Measurements from ENCODE around the gene IZUMO1.

DNA sequence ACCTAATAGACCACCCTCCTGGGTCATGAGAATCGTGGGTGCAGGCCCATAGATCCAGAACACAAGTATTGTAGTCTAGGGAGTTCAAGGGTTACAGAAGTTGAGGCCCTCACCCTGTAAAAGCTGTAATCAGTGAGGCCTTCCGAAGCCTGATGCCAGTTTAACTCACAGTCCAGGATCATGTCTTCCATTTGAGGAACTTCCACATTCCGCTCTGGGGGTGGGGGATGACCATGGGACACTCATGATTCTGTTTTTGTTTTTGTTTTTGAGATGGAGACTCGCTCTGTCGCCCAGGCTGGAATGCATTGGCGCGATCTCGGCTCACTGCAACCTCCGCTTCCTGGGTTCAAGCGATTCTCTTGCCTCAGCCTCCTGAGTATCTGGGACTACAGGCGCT, 4.6 kb downstream of the IZUMO1 start:
- TF ChIP-seq POLR2AphosphoS5 (IDR thresholded peaks at IDR 0.05) (no peak), EP300 (conservative IDR thresholded peaks at IDR 0.05; ENCODE audit: poor library complexity, severe bottlenecking) (no peak), EZH2 (IDR thresholded peaks at IDR 0.05; ENCODE audit: borderline replicate concordance, insufficient read depth, low read length, poor library complexity, severe bottlenecking) (no peak), TAF1 (IDR thresholded peaks at IDR 0.05; ENCODE audit: low read depth) (no peak), SMC3 (conservative IDR thresholded peaks at IDR 0.05; ENCODE audit: poor library complexity) (no peak), REST (IDR thresholded peaks at IDR 0.05; ENCODE audit: borderline replicate concordance) (no peak), MXI1 (conservative IDR thresholded peaks at IDR 0.05; ENCODE audit: poor library complexity, severe bottlenecking) (no peak), RAD21 (conservative IDR thresholded peaks at IDR 0.05) (no peak)
- TF ChIP-seq, protein P1, sequence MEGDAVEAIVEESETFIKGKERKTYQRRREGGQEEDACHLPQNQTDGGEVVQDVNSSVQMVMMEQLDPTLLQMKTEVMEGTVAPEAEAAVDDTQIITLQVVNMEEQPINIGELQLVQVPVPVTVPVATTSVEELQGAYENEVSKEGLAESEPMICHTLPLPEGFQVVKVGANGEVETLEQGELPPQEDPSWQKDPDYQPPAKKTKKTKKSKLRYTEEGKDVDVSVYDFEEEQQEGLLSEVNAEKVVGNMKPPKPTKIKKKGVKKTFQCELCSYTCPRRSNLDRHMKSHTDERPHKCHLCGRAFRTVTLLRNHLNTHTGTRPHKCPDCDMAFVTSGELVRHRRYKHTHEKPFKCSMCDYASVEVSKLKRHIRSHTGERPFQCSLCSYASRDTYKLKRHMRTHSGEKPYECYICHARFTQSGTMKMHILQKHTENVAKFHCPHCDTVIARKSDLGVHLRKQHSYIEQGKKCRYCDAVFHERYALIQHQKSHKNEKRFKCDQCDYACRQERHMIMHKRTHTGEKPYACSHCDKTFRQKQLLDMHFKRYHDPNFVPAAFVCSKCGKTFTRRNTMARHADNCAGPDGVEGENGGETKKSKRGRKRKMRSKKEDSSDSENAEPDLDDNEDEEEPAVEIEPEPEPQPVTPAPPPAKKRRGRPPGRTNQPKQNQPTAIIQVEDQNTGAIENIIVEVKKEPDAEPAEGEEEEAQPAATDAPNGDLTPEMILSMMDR (IDR thresholded peaks at IDR 0.05; ENCODE audit: poor library complexity, severe bottlenecking) = no peak
